C4-2B (cell line): ENCODE results near the gene UPP2.

Experiments
- H3K27ac ChIP-seq: fragments of 450-650 bp; 2 replicates; pipeline ENCODE4 v1.5.1; 2017
- CTCF ChIP-seq: fragments of 450-650 bp; conservative IDR thresholded peaks from 2 replicates; pipeline ENCODE4 v1.5.1; 2017; ENCODE audit warnings: mild to moderate bottlenecking
- ZFX ChIP-seq: fragments of 450-650 bp; IDR thresholded peaks from 2 replicates; pipeline ENCODE4 v1.6.1; 2017

UPP2 gene

GRCh38 chr2:158120664-158121641 is 19.3 kb downstream of the UPP2 start:
- TF ChIP-seq CTCF = no peak
- TF ChIP-seq ZFX = no peak
- H3K27ac ChIP-seq = no peak overlapping the region

- H3K27ac ChIP-seq = no peak overlapping the region
- no peak for TF ChIP-seq CTCF
- no peak for TF ChIP-seq ZFX
These were observed 23.2 kb downstream of the UPP2 start for GRCh38 chr2:158124896-158125295.

GRCh38 chr2:158125756-158126498 is 24.3 kb downstream of the UPP2 start:
- H3K27ac ChIP-seq = no peak overlapping the region
- TF ChIP-seq CTCF (no peak), ZFX (no peak)

GRCh38 chr2:158127380-158127804 is 25.7 kb downstream of the UPP2 start:
- no peak overlapping the region for H3K27ac ChIP-seq
- TF ChIP-seq CTCF (no peak), ZFX (no peak)

GRCh38 chr2:158128168-158128973 is 26.7 kb downstream of the UPP2 start:
- TF ChIP-seq ZFX (no peak), CTCF (no peak)

GRCh38 chr2:158129037-158129436 is 27.4 kb downstream of the UPP2 start:
- TF ChIP-seq CTCF (no peak), ZFX (no peak)

More at GRCh38 chr2:158128168-158128973, 26.7 kb downstream of the UPP2 start:
- H3K27ac ChIP-seq = no peak overlapping the region

More at GRCh38 chr2:158129037-158129436, 27.4 kb downstream of the UPP2 start:
- H3K27ac ChIP-seq = no peak overlapping the region
